HFF-Myc (cell line): ENCODE measurements around the gene RELN.

Experiments used
- DNase-seq: peaks from one replicate; pipeline ENCODE4 v3.0.0-alpha.2; 2011; ENCODE audit warnings: low read depth; ENCODE audit errors: extremely low read depth
- H3K4me3 ChIP-seq: replicated peaks from 2 replicates; pipeline ENCODE4 v1.5.1; 2011; ENCODE audit warnings: low read depth, mild to moderate bottlenecking, control low read depth, low read length
- CTCF ChIP-seq: IDR thresholded peaks from 2 replicates; pipeline ENCODE4 v1.5.1; 2012; ENCODE audit warnings: mild to moderate bottlenecking, low read depth, low read length, control low read depth; ENCODE audit errors: missing control alignments

Gene RELN

GRCh38 chr7:103811997-103812396, 177.5 kb downstream of the RELN start:
- no peak overlapping the region for H3K4me3 ChIP-seq
- TF ChIP-seq CTCF, result no peak
- DNase-seq, result no peak

- TF ChIP-seq CTCF, result no peak
- no peak overlapping the region for H3K4me3 ChIP-seq
- DNase-seq, result no peak
Measured at GRCh38 chr7:103811290-103811689, 178.2 kb downstream of the RELN start.

GRCh38 chr7:103810112-103810744, 179.2 kb downstream of the RELN start:
- TF ChIP-seq CTCF, result no peak
- no peak overlapping the region for H3K4me3 ChIP-seq
- DNase-seq, result no peak

GRCh38 chr7:103809229-103809994, 180.0 kb downstream of the RELN start:
- no peak for DNase-seq
- no peak overlapping the region for H3K4me3 ChIP-seq
- TF ChIP-seq CTCF, result no peak

- no peak for DNase-seq
- TF ChIP-seq CTCF, result no peak
- no peak overlapping the region for H3K4me3 ChIP-seq
Measured at GRCh38 chr7:103805346-103805745, 184.1 kb downstream of the RELN start.

- no peak for DNase-seq
- no peak overlapping the region for H3K4me3 ChIP-seq
- TF ChIP-seq CTCF, result no peak
Measured at GRCh38 chr7:103803631-103804030, 185.8 kb downstream of the RELN start.
